ENCODE data around the gene L3MBTL4.

The L3MBTL4 gene

DNA sequence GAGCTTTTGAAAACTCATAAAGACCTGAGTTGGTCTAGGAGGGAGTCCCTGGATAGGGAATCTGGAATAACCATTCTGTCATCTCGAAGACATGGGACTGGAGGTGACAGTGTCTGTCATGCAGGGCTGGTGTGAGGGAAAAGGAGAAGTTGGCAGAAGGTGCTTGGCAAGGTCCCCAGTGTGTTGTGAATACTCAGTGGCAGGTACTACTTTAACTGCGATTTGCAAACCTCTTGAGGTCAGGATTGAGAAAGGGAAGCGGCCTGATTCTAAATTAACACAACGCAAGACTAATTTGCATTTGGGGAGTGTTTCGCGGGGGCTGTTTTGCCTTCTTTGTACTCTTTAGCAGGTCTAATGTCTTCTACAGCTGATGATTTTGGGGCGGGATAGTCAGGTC lies 442.4 kb downstream of the L3MBTL4 start:
- TF ChIP-seq MAX (IDR thresholded peaks at IDR 0.05) (no peak), EGR1 (IDR thresholded peaks at IDR 0.05) (no peak), TEAD4 (IDR thresholded peaks at IDR 0.05) (no peak), USF1 (IDR thresholded peaks at IDR 0.05) (no peak), CREB1 (IDR thresholded peaks at IDR 0.05; ENCODE audit: low read depth) (no peak), TCF12 (IDR thresholded peaks at IDR 0.05; ENCODE audit: low read depth) (no peak), ZBTB7A (IDR thresholded peaks at IDR 0.05; ENCODE audit: low read depth) (no peak), CEBPB (IDR thresholded peaks at IDR 0.05) (no peak), RAD21 (IDR thresholded peaks at IDR 0.05; ENCODE audit: low read depth) (no peak), FOXM1 (IDR thresholded peaks at IDR 0.05; ENCODE audit: borderline replicate concordance, low read depth) (no peak), EP300 (IDR thresholded peaks at IDR 0.05; ENCODE audit: borderline replicate concordance) (no peak)

DNA sequence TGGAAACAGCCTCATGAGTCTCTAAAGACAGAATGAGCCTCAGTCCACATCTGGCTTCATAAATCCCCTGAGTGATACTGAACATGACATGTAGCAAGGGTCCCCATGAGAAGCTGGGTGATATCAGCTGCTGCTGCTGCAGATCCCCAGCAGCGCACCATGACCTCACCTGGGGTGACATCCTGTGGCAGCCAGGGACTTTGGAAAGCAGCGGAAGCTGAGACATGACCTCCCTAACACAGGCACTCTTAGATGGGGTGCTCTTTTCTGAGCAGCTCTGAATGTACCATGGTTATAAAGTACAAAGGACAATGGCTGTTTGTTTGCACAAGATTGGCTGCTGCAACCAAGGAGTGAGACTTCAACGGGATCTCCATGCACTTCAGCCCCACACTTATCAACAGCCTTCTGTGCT lies 444.7 kb downstream of the L3MBTL4 start:
- TF ChIP-seq FOXM1 (IDR thresholded peaks at IDR 0.05; ENCODE audit: borderline replicate concordance, low read depth) (no peak), EGR1 (IDR thresholded peaks at IDR 0.05) (no peak), NFIC (IDR thresholded peaks at IDR 0.05) (no peak), MAX (IDR thresholded peaks at IDR 0.05) (no peak), TAF1 (IDR thresholded peaks at IDR 0.05; ENCODE audit: low read depth) (no peak), RAD21 (IDR thresholded peaks at IDR 0.05; ENCODE audit: low read depth) (no peak), ZBTB7A (IDR thresholded peaks at IDR 0.05; ENCODE audit: low read depth) (no peak), EP300 (IDR thresholded peaks at IDR 0.05; ENCODE audit: borderline replicate concordance) (no peak), YY1 (IDR thresholded peaks at IDR 0.05; ENCODE audit: low read depth) (no peak), CEBPB (IDR thresholded peaks at IDR 0.05) (no peak), CREB1 (IDR thresholded peaks at IDR 0.05; ENCODE audit: low read depth) (no peak), USF1 (IDR thresholded peaks at IDR 0.05) (no peak), TCF12 (IDR thresholded peaks at IDR 0.05; ENCODE audit: low read depth) (no peak), TEAD4 (IDR thresholded peaks at IDR 0.05) (no peak)
- TF ChIP-seq, protein P1, sequence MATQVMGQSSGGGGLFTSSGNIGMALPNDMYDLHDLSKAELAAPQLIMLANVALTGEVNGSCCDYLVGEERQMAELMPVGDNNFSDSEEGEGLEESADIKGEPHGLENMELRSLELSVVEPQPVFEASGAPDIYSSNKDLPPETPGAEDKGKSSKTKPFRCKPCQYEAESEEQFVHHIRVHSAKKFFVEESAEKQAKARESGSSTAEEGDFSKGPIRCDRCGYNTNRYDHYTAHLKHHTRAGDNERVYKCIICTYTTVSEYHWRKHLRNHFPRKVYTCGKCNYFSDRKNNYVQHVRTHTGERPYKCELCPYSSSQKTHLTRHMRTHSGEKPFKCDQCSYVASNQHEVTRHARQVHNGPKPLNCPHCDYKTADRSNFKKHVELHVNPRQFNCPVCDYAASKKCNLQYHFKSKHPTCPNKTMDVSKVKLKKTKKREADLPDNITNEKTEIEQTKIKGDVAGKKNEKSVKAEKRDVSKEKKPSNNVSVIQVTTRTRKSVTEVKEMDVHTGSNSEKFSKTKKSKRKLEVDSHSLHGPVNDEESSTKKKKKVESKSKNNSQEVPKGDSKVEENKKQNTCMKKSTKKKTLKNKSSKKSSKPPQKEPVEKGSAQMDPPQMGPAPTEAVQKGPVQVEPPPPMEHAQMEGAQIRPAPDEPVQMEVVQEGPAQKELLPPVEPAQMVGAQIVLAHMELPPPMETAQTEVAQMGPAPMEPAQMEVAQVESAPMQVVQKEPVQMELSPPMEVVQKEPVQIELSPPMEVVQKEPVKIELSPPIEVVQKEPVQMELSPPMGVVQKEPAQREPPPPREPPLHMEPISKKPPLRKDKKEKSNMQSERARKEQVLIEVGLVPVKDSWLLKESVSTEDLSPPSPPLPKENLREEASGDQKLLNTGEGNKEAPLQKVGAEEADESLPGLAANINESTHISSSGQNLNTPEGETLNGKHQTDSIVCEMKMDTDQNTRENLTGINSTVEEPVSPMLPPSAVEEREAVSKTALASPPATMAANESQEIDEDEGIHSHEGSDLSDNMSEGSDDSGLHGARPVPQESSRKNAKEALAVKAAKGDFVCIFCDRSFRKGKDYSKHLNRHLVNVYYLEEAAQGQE (IDR thresholded peaks at IDR 0.05; ENCODE audit: low read depth), result no peak

- TF ChIP-seq RAD21 (IDR thresholded peaks at IDR 0.05; ENCODE audit: low read depth) (no peak), ZBTB7A (IDR thresholded peaks at IDR 0.05; ENCODE audit: low read depth) (no peak), CREB1 (IDR thresholded peaks at IDR 0.05; ENCODE audit: low read depth) (no peak), CEBPB (IDR thresholded peaks at IDR 0.05) (no peak), NFIC (IDR thresholded peaks at IDR 0.05) (no peak), FOXM1 (IDR thresholded peaks at IDR 0.05; ENCODE audit: borderline replicate concordance, low read depth) (no peak), TAF1 (IDR thresholded peaks at IDR 0.05; ENCODE audit: low read depth) (no peak), TCF12 (IDR thresholded peaks at IDR 0.05; ENCODE audit: low read depth) (no peak), USF1 (IDR thresholded peaks at IDR 0.05) (no peak), MAX (IDR thresholded peaks at IDR 0.05) (no peak), EP300 (IDR thresholded peaks at IDR 0.05; ENCODE audit: borderline replicate concordance) (no peak), TEAD4 (IDR thresholded peaks at IDR 0.05) (no peak), EGR1 (IDR thresholded peaks at IDR 0.05) (no peak), YY1 (IDR thresholded peaks at IDR 0.05; ENCODE audit: low read depth) (no peak)
- TF ChIP-seq, protein P1 (IDR thresholded peaks at IDR 0.05; ENCODE audit: low read depth), result no peak
These were observed 445.2 kb downstream of the L3MBTL4 start for GRCh38 chr18:5969355-5969988.

DNA sequence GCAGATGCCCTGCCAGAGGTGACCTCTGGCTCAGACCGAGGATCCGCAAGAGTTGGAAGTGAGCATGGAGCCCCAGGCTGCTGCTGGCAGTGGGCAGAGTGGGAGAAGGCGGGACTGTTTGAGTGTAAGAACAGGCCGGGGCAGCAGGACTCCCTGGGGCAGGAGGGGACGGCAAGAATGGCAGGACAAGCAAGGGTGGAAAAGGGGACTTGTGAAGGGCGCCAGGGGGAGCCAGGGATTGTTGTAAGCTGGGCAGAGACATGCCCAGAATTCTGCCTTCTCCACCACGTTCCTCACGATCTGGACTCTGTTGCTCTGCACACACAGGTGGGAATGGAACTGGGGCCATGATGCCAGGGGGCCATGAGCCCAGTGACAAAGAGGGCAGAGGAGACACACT lies 447.0 kb downstream of the L3MBTL4 start:
- no peak for TF ChIP-seq MAX (IDR thresholded peaks at IDR 0.05)
- TF ChIP-seq ZBTB7A (IDR thresholded peaks at IDR 0.05; ENCODE audit: low read depth), result no peak
- TF ChIP-seq EP300 (IDR thresholded peaks at IDR 0.05; ENCODE audit: borderline replicate concordance), result no peak
- no peak for TF ChIP-seq YY1 (IDR thresholded peaks at IDR 0.05; ENCODE audit: low read depth)
- TF ChIP-seq, protein P1 (IDR thresholded peaks at IDR 0.05; ENCODE audit: low read depth), result no peak
- TF ChIP-seq RAD21 (IDR thresholded peaks at IDR 0.05; ENCODE audit: low read depth), result no peak
- no peak for TF ChIP-seq TEAD4 (IDR thresholded peaks at IDR 0.05)
- TF ChIP-seq TAF1 (IDR thresholded peaks at IDR 0.05; ENCODE audit: low read depth), result no peak
- no peak for TF ChIP-seq FOXM1 (IDR thresholded peaks at IDR 0.05; ENCODE audit: borderline replicate concordance, low read depth)
- TF ChIP-seq EGR1 (IDR thresholded peaks at IDR 0.05), result no peak
- no peak for TF ChIP-seq CEBPB (IDR thresholded peaks at IDR 0.05)
- TF ChIP-seq CREB1 (IDR thresholded peaks at IDR 0.05; ENCODE audit: low read depth), result no peak
- TF ChIP-seq TCF12 (IDR thresholded peaks at IDR 0.05; ENCODE audit: low read depth), result no peak
